ENCODE results near the gene RAP1GAP.
"Not testable (repeated sequence)": the region's sequence is repeated elsewhere in the genome, so short reads cannot be mapped to it uniquely, and the experiment has no call there.

Gene RAP1GAP

DNA sequence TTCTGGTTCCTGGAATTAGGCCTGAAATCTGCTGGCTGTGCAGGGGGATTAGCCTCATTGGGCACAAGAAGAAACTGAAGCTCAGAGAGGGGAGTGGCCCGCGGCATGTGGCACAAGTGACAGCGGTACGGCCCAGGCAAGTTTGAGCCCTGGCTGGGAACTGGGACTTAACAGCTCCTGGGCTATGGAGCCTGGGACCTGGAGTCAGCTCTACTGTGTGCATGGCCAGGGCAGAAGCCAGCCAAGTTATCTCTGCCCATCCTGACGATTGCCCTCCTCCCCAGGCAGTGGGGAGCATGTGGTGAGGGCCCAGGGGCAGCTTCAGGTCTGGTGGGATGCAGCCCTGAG, 98.7 kb downstream of the RAP1GAP start:
- H3K4me3 Mint-ChIP-seq: no peak overlapping the region
- no peak for DNase-seq
- peaks cover 68% of the 10 kb centered on the region for H3K4me1 Mint-ChIP-seq
- no peaks in the 10 kb centered on the region for H3K9me3 Mint-ChIP-seq
- H3K36me3 Mint-ChIP-seq (ENCODE audit: low read depth): no peaks in the 10 kb centered on the region
- peaks cover 4% of the 10 kb centered on the region for H3K27me3 Mint-ChIP-seq (ENCODE audit: low read depth, poor library complexity)
- no peak for TF ChIP-seq CTCF (IDR thresholded peaks at IDR 0.05)
- H3K27ac Mint-ChIP-seq: no peak overlapping the region

- Mint-ChIP-seq H3K9me3 (no peaks in the 10 kb centered on the region), H3K27ac (no peak overlapping the region), H3K27me3 (ENCODE audit: low read depth, poor library complexity) (peaks cover 4% of the 10 kb centered on the region), H3K4me1 (peaks cover 68% of the 10 kb centered on the region), H3K4me3 (peak overlapping the region; percentile 10), H3K36me3 (ENCODE audit: low read depth) (no peaks in the 10 kb centered on the region)
- DNase-seq: peak; percentile 31
- no peak for TF ChIP-seq CTCF (IDR thresholded peaks at IDR 0.05)
Observed at GRCh38 chr1:21569820-21570527, 99.2 kb downstream of the RAP1GAP start.

DNA sequence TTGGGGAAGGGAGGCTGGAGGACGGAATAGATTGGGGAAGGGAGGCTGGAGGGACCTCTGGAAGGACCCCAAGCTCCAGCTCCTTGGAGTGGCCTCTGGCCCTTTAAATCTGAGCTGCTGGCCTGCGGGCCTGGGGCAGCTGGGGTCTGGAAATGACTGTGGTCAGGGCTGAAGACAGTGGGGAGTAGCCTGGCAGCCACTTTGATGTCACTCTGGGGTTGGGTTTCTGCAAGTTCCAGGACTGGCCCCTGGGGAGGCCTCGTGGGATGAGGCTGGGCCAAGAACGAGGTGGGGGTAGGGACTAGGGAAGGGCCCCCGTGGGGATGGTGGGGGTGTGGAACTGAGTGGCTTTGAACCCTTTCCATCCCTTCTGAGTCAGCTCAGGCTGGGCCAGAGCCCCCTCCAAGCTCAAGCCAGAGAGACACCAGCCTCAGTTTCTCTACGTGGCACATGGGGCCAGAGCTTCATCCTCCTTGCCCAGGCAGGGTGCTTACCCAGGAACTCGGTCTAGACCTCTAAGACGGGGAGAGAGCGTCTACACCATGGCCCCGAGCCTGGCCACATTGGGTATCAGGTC, 100.3 kb downstream of the RAP1GAP start:
- H3K27me3 Mint-ChIP-seq (ENCODE audit: low read depth, poor library complexity): peaks cover 9% of the 10 kb centered on the region
- DNase-seq: peak; percentile 29

GRCh38 chr1:21568006-21568746, 101.0 kb downstream of the RAP1GAP start:
- H3K27me3 Mint-ChIP-seq (ENCODE audit: low read depth, poor library complexity): peaks cover 9% of the 10 kb centered on the region

More for the DNA sequence above, 100.3 kb downstream of the RAP1GAP start:
- Mint-ChIP-seq H3K36me3 (ENCODE audit: low read depth) (no peaks in the 10 kb centered on the region), H3K4me3 (peak overlapping the region; percentile 35), H3K27ac (peak overlapping the region; percentile 92), H3K4me1 (peaks cover 64% of the 10 kb centered on the region), H3K9me3 (no peaks in the 10 kb centered on the region)
- TF ChIP-seq CTCF (IDR thresholded peaks at IDR 0.05): no peak

DNA sequence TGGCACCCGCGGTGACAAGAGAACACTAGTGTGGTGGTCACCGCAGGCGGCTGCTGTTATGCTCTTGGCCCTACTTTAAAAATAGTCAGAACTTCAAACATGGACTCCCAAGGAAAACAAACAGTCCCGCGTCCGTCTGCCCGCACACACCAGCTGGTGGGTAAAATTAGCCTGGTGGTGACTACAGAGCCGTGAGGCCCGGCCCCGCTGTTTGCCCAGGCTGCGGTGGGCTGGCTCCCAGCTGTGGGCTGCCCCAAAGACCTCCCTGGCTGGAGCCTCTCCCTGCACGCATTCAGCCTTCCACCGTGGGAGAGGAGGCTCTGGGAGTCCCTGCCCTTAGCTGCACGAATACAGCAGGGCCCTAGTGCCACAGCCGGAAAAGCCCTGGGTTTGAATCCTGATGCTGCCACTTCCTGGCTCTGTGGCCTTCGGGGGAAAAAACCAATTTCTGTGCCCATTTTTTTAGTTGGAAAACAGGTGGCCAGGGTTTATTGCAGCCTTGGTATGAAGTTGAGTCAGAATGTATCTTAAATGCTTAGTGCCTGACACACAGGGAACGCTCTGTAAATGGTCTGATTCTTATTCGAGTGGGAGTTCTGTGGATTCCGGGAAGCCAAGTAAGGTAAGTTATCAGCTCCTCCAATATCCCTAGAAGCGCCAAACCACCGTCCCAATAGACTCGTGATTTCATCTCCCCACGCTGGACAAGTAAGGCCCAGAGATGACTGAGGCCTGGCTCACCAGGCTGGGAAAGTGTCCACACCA, 101.7 kb downstream of the RAP1GAP start:
- H3K27me3 Mint-ChIP-seq (ENCODE audit: low read depth, poor library complexity): peaks cover 9% of the 10 kb centered on the region
- no peaks in the 10 kb centered on the region for H3K36me3 Mint-ChIP-seq (ENCODE audit: low read depth)
- TF ChIP-seq CTCF (IDR thresholded peaks at IDR 0.05): no peak
- H3K9me3 Mint-ChIP-seq: no peaks in the 10 kb centered on the region
- H3K27ac Mint-ChIP-seq: no peak overlapping the region
- H3K4me3 Mint-ChIP-seq: no peak overlapping the region
- DNase-seq: no peak
- H3K4me1 Mint-ChIP-seq: peaks cover 64% of the 10 kb centered on the region

More at GRCh38 chr1:21568006-21568746, 101.0 kb downstream of the RAP1GAP start:
- H3K4me3 Mint-ChIP-seq: peak overlapping the region; percentile 35
- H3K9me3 Mint-ChIP-seq: no peaks in the 10 kb centered on the region
- no peak for DNase-seq
- TF ChIP-seq CTCF (IDR thresholded peaks at IDR 0.05): no peak
- H3K4me1 Mint-ChIP-seq: peaks cover 64% of the 10 kb centered on the region
- H3K27ac Mint-ChIP-seq: peak overlapping the region; percentile 92
- H3K36me3 Mint-ChIP-seq (ENCODE audit: low read depth): no peaks in the 10 kb centered on the region

GRCh38 chr1:21566361-21566760, 102.8 kb downstream of the RAP1GAP start:
- not testable (repeated sequence) for H3K9me3 Mint-ChIP-seq; DNase-seq; H3K27me3 Mint-ChIP-seq (ENCODE audit: low read depth, poor library complexity); H3K4me3 Mint-ChIP-seq; H3K36me3 Mint-ChIP-seq (ENCODE audit: low read depth); H3K27ac Mint-ChIP-seq
- H3K4me1 Mint-ChIP-seq: peaks cover 64% of the 10 kb centered on the region

All from nephron progenitor cell (in vitro differentiated cells).